ENCODE results near the gene SPINK8. TPM values are rescaled to one million over a fixed set of nuclear protein-coding genes. Genes with fewer than 3 reads are reported as not detected.

Gene SPINK8
- total RNA-seq, 3 donors from 2014 or later (not counting 1 experiment from before 2014, with no cell fraction given), result not detected

GRCh38 chr3:48364840-48365239 is 31.4 kb upstream of the SPINK8 start:
- H3K27ac ChIP-seq (ENCODE audit: low read length), result no peak overlapping the region
- WGBS (ENCODE audit: insufficient coverage), result no CpG with 5 or more reads among the region's 1 CpG
- no peak overlapping the region for H3K4me3 Mint-ChIP-seq
- no peak overlapping the region for H3K4me3 ChIP-seq (ENCODE audit: low read length)
- H3K4me1 ChIP-seq (ENCODE audit: control insufficient read depth, insufficient read depth, low read length), result no peaks in the 10 kb centered on the region
- ATAC-seq (no peak), DNase-seq (no peak)
- intact Hi-C loops (cut with micrococcal nuclease), result no loop called here
- H3K9me3 Mint-ChIP-seq, result peaks cover 0 to 9% of the 10 kb centered on the region in 2 donors
- no peak for TF ChIP-seq CTCF (IDR thresholded peaks at IDR 0.05)
- no peaks in the 10 kb centered on the region for H3K9me3 ChIP-seq (ENCODE audit: control insufficient read depth, insufficient read depth, low read length)
- H3K27me3 Mint-ChIP-seq (ENCODE audit: low read depth in 2 of 2), result peaks cover 13 to 22% of the 10 kb centered on the region in 2 donors
- H3K36me3 Mint-ChIP-seq, result peaks cover 16% of the 10 kb centered on the region
- peaks cover 2% of the 10 kb centered on the region for H3K27me3 ChIP-seq (ENCODE audit: control insufficient read depth, insufficient read depth, low read length)
- no peak overlapping the region for H3K27ac Mint-ChIP-seq
- H3K4me1 Mint-ChIP-seq, result no peaks in the 10 kb centered on the region
- H3K36me3 ChIP-seq (ENCODE audit: control insufficient read depth, insufficient read depth, low read length), result no peaks in the 10 kb centered on the region

GRCh38 chr3:48361928-48362327 is 28.5 kb upstream of the SPINK8 start:
- H3K36me3 ChIP-seq (ENCODE audit: control insufficient read depth, insufficient read depth, low read length), result no peaks in the 10 kb centered on the region
- H3K27ac ChIP-seq (ENCODE audit: low read length), result no peak overlapping the region
- Mint-ChIP-seq H3K27me3 (ENCODE audit: low read depth in 2 of 2) (peaks cover 22 to 37% of the 10 kb centered on the region in 2 donors), H3K4me1 (no peaks in the 10 kb centered on the region), H3K4me3 (no peak overlapping the region), H3K27ac (no peak overlapping the region), H3K9me3 (peaks cover 0 to 9% of the 10 kb centered on the region in 2 donors), H3K36me3 (peaks cover 16% of the 10 kb centered on the region)
- H3K9me3 ChIP-seq (ENCODE audit: control insufficient read depth, insufficient read depth, low read length), result peaks cover 6% of the 10 kb centered on the region
- H3K27me3 ChIP-seq (ENCODE audit: control insufficient read depth, insufficient read depth, low read length), result peaks cover 2% of the 10 kb centered on the region
- intact Hi-C loops (cut with micrococcal nuclease), result no loop called here
- ATAC-seq (no peak), DNase-seq (no peak)
- H3K4me1 ChIP-seq (ENCODE audit: control insufficient read depth, insufficient read depth, low read length), result no peaks in the 10 kb centered on the region
- no peak overlapping the region for H3K4me3 ChIP-seq (ENCODE audit: low read length)
- no peak for TF ChIP-seq CTCF (IDR thresholded peaks at IDR 0.05)

- Histone ChIP-seq H3K36me3 (ENCODE audit: control insufficient read depth, insufficient read depth, low read length) (no peaks in the 10 kb centered on the region), H3K27me3 (ENCODE audit: control insufficient read depth, insufficient read depth, low read length) (peaks cover 3% of the 10 kb centered on the region), H3K4me1 (ENCODE audit: control insufficient read depth, insufficient read depth, low read length) (no peaks in the 10 kb centered on the region), H3K27ac (ENCODE audit: low read length) (no peak overlapping the region), H3K4me3 (ENCODE audit: low read length) (no peak overlapping the region), H3K9me3 (ENCODE audit: control insufficient read depth, insufficient read depth, low read length) (peaks cover 6% of the 10 kb centered on the region)
- intact Hi-C loops (cut with micrococcal nuclease), result no loop called here
- ATAC-seq (no peak), DNase-seq (no peak)
- peaks cover 7% of the 10 kb centered on the region for H3K36me3 Mint-ChIP-seq
- no peak overlapping the region for H3K27ac Mint-ChIP-seq
- 89% methylated on average over 1 of the region's 1 CpG for WGBS (ENCODE audit: insufficient coverage)
- H3K27me3 Mint-ChIP-seq (ENCODE audit: low read depth in 2 of 2), result peaks cover 35 to 45% of the 10 kb centered on the region in 2 donors
- no peaks in the 10 kb centered on the region for H3K4me1 Mint-ChIP-seq
- H3K4me3 Mint-ChIP-seq, result no peak overlapping the region
- H3K9me3 Mint-ChIP-seq, result peaks cover 0 to 5% of the 10 kb centered on the region in 2 donors
- no peak for TF ChIP-seq CTCF (IDR thresholded peaks at IDR 0.05)
Observed at GRCh38 chr3:48356419-48356818, 23.0 kb upstream of the SPINK8 start.

GRCh38 chr3:48353987-48354386 is 20.5 kb upstream of the SPINK8 start:
- Mint-ChIP-seq H3K4me1 (no peaks in the 10 kb centered on the region), H3K4me3 (no peak overlapping the region), H3K36me3 (no peaks in the 10 kb centered on the region), H3K9me3 (no peaks in the 10 kb centered on the region), H3K27ac (no peak overlapping the region), H3K27me3 (ENCODE audit: low read depth in 2 of 2) (peaks cover 25 to 26% of the 10 kb centered on the region in 2 donors)
- no peak for ATAC-seq
- 97% methylated on average over 2 of the region's 4 CpGs for WGBS (ENCODE audit: insufficient coverage)
- Histone ChIP-seq H3K27me3 (ENCODE audit: control insufficient read depth, insufficient read depth, low read length) (peaks cover 3% of the 10 kb centered on the region), H3K4me1 (ENCODE audit: control insufficient read depth, insufficient read depth, low read length) (no peaks in the 10 kb centered on the region), H3K27ac (ENCODE audit: low read length) (no peak overlapping the region), H3K36me3 (ENCODE audit: control insufficient read depth, insufficient read depth, low read length) (no peaks in the 10 kb centered on the region), H3K4me3 (ENCODE audit: low read length) (no peak overlapping the region), H3K9me3 (ENCODE audit: control insufficient read depth, insufficient read depth, low read length) (peaks cover 6% of the 10 kb centered on the region)
- intact Hi-C loops (cut with micrococcal nuclease), result no loop called here
- TF ChIP-seq CTCF (IDR thresholded peaks at IDR 0.05), result no peak
- no peak for DNase-seq
